GM12864 (cell line): Measurements from ENCODE around the gene FBXW7.

Experiments used
- DNase-seq: peaks from one replicate; pipeline ENCODE4 v3.0.0-alpha.2; 2011; ENCODE audit warnings: low read depth
- H3K4me3 ChIP-seq: 2 replicates; pipeline ENCODE4 v1.5.1; 2011; ENCODE audit warnings: mild to moderate bottlenecking, low read depth, low read length, control low read depth
- TF ChIP-seq, protein P1 (sequence below): IDR thresholded peaks from 2 replicates; pipeline ENCODE4 v1.5.1; 2011; ENCODE audit warnings: low read depth, mild to moderate bottlenecking, moderate library complexity, low read length, control low read depth, inconsistent platforms; ENCODE audit errors: missing control alignments

FBXW7 gene

DNA sequence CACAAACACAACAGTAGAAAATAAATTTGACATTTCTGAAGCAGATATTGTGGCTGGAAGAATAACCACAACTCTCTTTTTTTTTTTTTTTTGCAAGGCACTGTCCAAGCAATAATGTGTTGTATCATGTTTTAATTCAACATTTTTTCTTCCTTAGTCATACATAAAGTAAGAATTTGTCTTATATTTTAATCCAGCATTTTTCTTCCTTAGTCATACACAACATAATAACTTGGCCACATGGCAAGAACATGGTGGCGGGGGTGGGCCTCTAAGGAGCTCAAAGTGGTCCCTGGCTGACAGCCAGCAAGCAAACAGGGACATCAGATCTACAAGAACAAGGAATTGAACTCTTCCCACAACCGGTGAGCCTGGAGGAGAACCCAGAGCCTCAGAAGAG, 20.2 kb downstream of the FBXW7 start:
- no peak for DNase-seq
- TF ChIP-seq, protein P1, sequence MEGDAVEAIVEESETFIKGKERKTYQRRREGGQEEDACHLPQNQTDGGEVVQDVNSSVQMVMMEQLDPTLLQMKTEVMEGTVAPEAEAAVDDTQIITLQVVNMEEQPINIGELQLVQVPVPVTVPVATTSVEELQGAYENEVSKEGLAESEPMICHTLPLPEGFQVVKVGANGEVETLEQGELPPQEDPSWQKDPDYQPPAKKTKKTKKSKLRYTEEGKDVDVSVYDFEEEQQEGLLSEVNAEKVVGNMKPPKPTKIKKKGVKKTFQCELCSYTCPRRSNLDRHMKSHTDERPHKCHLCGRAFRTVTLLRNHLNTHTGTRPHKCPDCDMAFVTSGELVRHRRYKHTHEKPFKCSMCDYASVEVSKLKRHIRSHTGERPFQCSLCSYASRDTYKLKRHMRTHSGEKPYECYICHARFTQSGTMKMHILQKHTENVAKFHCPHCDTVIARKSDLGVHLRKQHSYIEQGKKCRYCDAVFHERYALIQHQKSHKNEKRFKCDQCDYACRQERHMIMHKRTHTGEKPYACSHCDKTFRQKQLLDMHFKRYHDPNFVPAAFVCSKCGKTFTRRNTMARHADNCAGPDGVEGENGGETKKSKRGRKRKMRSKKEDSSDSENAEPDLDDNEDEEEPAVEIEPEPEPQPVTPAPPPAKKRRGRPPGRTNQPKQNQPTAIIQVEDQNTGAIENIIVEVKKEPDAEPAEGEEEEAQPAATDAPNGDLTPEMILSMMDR, result no peak
- no peak overlapping the region for H3K4me3 ChIP-seq

- TF ChIP-seq, protein P1, result no peak
- DNase-seq, result no peak
- no peak overlapping the region for H3K4me3 ChIP-seq
Observed at GRCh38 chr4:152514356-152514755, 21.5 kb downstream of the FBXW7 start.

- no peak overlapping the region for H3K4me3 ChIP-seq
Observed at GRCh38 chr4:152513078-152513477, 22.8 kb downstream of the FBXW7 start.

GRCh38 chr4:152512483-152512882, 23.4 kb downstream of the FBXW7 start:
- DNase-seq, result no peak
- H3K4me3 ChIP-seq, result no peak overlapping the region
- TF ChIP-seq, protein P1, result no peak

More at GRCh38 chr4:152513078-152513477, 22.8 kb downstream of the FBXW7 start:
- TF ChIP-seq, protein P1, result no peak
- no peak for DNase-seq

GRCh38 chr4:152510349-152511147, 25.3 kb downstream of the FBXW7 start:
- no peak for DNase-seq
- TF ChIP-seq, protein P1, result no peak
- peak overlapping the region; percentile 61 for H3K4me3 ChIP-seq

GRCh38 chr4:152509595-152510225, 26.2 kb downstream of the FBXW7 start:
- no peak overlapping the region for H3K4me3 ChIP-seq
- no peak for DNase-seq
- TF ChIP-seq, protein P1, result no peak
